Stomach (tissue), 4 donors: ENCODE measurements around the gene CALN1.

Experiments used
- EP300 ChIP-seq: sonication (generic); formaldehyde crosslinking; IDR thresholded peaks from one replicate; pipeline ENCODE4 v1.6.1; 2017; ENCODE audit warnings: antibody characterized with exemption
- POLR2A ChIP-seq, 4 donors: fragments of 450-650 bp; IDR thresholded peaks; one replicate each; pipeline ENCODE4 v1.6.1; 2016; ENCODE audit warnings: antibody characterized with exemption in 4 of 4, control low read depth in 2 of 4, mild to moderate bottlenecking in 1 of 4, moderate library complexity in 1 of 4
- POLR2AphosphoS5 ChIP-seq, 3 donors: sonication (generic); formaldehyde crosslinking; IDR thresholded peaks; one replicate each; pipeline ENCODE4 v1.6.1; 2016; ENCODE audit warnings: antibody characterized with exemption in 3 of 3
- TF ChIP-seq, protein P1 (sequence below), 7 experiments: fragments of 450-650 bp in 4 of 7; fragments of 200-600 bp in 3 of 7; sonication (generic) in 3 of 7; IDR thresholded peaks; one replicate each; pipeline ENCODE4 v1.5.1; 2016 to 2019; ENCODE audit warnings: antibody characterized with exemption in 7 of 7, control low read depth in 2 of 7, mild to moderate bottlenecking in 1 of 7

GRCh38 chr7:71766016-71766415 lies 646.1 kb downstream of the CALN1 start:
- TF ChIP-seq, protein P1, sequence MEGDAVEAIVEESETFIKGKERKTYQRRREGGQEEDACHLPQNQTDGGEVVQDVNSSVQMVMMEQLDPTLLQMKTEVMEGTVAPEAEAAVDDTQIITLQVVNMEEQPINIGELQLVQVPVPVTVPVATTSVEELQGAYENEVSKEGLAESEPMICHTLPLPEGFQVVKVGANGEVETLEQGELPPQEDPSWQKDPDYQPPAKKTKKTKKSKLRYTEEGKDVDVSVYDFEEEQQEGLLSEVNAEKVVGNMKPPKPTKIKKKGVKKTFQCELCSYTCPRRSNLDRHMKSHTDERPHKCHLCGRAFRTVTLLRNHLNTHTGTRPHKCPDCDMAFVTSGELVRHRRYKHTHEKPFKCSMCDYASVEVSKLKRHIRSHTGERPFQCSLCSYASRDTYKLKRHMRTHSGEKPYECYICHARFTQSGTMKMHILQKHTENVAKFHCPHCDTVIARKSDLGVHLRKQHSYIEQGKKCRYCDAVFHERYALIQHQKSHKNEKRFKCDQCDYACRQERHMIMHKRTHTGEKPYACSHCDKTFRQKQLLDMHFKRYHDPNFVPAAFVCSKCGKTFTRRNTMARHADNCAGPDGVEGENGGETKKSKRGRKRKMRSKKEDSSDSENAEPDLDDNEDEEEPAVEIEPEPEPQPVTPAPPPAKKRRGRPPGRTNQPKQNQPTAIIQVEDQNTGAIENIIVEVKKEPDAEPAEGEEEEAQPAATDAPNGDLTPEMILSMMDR (IDR thresholded peaks at IDR 0.05) = no peak
- TF ChIP-seq POLR2AphosphoS5 (IDR thresholded peaks at IDR 0.05) (no peak), POLR2A (IDR thresholded peaks at IDR 0.05) (no peak), EP300 (no peak)
